Measurements from ENCODE around the gene TANC1. TPM values are rescaled to one million over a fixed set of nuclear protein-coding genes. Genes with fewer than 3 reads are reported as not detected.
A peak's percentile ranks its signal among the peaks of the same experiment; 100 is the strongest.

TANC1 gene
- total RNA-seq, 2 donors from 2014 or later, result 70.1 to 86.1 TPM

DNA sequence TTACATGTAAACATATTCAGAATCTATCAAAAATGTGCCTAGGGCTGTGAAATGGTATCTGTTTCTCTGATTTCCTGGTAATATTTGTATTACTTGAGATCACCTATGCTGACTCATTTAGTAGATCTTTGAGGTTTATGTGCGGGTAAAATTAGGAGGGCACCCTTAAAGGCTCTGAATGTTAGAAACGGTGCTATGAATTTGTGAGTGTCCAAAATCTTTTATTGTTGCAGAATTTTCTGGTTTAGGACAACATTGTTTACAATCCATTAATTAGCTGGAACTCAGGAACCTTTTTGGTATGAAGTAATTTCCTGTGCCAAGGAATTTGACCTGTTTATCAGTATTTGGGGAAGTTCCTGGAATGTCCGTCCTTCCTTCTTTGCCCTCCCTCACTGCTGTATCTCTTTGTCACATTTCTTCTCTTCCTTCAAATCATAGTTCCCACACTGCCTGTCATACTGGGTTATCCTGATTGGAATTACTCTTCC lies 130.5 kb downstream of the TANC1 start:
- ATAC-seq (ENCODE audit: insufficient number of reproducible peaks, low FRiP score, low read depth), result no peak

DNA sequence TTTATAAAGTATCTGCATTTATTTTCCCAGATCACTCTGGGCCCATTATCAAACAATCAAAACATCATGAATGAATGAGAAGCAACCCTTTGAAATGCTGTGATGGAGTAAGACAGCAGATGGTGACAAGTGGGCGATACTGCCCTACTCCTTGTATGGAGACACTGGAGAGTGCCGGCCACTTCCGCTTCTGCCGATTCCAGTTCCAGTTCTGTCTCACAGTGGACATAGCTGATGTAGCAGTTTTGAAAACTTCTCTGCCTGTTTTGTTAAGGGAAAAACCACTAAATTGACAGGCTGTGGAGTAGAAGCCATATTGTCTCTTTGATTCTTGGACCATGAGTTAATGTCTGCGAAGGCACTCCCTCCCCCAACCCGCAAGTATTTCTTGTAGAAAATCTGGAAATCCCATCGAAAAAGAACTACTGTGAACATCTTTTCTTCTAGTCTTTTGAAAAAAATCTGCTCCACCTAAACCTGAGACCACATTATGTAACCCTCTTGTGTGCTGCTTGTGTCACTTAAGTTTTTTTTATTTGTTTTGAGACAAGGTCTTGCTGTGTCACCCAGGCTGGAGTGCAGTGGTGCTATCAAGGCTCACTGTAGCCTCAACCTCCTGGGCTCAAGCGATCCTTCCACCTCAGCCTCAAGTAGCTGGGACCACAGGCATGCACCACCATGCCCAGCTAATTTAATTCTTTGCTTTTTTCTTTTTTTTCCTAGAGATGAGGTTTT lies 133.5 kb downstream of the TANC1 start:
- DNase-seq (ENCODE audit: low spot score), result no peak
- no peak overlapping the region for H3K27ac ChIP-seq
- ATAC-seq (ENCODE audit: insufficient number of reproducible peaks, low FRiP score, low read depth), result no peak
- H3K36me3 ChIP-seq, result no peaks in the 10 kb centered on the region
- TF ChIP-seq, protein P1, sequence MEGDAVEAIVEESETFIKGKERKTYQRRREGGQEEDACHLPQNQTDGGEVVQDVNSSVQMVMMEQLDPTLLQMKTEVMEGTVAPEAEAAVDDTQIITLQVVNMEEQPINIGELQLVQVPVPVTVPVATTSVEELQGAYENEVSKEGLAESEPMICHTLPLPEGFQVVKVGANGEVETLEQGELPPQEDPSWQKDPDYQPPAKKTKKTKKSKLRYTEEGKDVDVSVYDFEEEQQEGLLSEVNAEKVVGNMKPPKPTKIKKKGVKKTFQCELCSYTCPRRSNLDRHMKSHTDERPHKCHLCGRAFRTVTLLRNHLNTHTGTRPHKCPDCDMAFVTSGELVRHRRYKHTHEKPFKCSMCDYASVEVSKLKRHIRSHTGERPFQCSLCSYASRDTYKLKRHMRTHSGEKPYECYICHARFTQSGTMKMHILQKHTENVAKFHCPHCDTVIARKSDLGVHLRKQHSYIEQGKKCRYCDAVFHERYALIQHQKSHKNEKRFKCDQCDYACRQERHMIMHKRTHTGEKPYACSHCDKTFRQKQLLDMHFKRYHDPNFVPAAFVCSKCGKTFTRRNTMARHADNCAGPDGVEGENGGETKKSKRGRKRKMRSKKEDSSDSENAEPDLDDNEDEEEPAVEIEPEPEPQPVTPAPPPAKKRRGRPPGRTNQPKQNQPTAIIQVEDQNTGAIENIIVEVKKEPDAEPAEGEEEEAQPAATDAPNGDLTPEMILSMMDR (IDR thresholded peaks at IDR 0.05), result no peak
- no peak overlapping the region for H3K4me3 ChIP-seq
- no peaks in the 10 kb centered on the region for H3K27me3 ChIP-seq (replicated peaks; ENCODE audit: insufficient read depth)
- no peaks in the 10 kb centered on the region for H3K9me3 ChIP-seq
- H3K4me1 ChIP-seq (ENCODE audit: control insufficient read depth in 1 of 2, low read depth in 2 of 2), result peaks cover 14 to 27% of the 10 kb centered on the region in 2 donors

More for the DNA sequence above, 130.5 kb downstream of the TANC1 start:
- Histone ChIP-seq H3K27ac (peak overlapping the region in 1 of 2 donors; percentile 41), H3K36me3 (no peaks in the 10 kb centered on the region), H3K27me3 (replicated peaks; ENCODE audit: insufficient read depth) (no peaks in the 10 kb centered on the region), H3K4me1 (ENCODE audit: control insufficient read depth in 1 of 2, low read depth in 2 of 2) (peaks cover 24 to 33% of the 10 kb centered on the region in 2 donors), H3K9me3 (no peaks in the 10 kb centered on the region), H3K4me3 (no peak overlapping the region)
- TF ChIP-seq, protein P1 (IDR thresholded peaks at IDR 0.05), result no peak
- no peak for DNase-seq (ENCODE audit: low spot score)

DNA sequence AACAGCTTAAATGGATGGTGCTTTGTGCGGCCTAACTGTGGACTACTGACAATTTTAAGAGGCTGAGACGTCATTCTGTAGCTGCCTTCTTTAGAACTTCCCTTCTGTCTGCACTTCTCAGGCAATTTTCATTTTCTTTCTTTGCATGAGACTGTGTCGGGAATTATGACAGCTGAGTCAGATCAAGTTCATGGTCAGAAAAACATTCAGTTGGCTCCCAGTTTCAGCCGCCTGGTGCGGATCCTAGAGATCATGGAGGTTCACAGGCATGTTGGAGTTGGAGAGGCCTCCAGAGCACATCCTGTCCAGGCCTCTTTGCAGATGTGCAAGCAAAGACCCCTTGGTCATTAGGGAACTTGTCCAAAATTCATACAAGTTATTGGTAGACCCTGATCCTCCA lies 135.0 kb downstream of the TANC1 start:
- no peak for DNase-seq (ENCODE audit: low spot score)
- no peak overlapping the region for H3K4me3 ChIP-seq
- no peaks in the 10 kb centered on the region for H3K27me3 ChIP-seq (replicated peaks; ENCODE audit: insufficient read depth)
- TF ChIP-seq, protein P1 (IDR thresholded peaks at IDR 0.05), result no peak
- H3K36me3 ChIP-seq, result no peaks in the 10 kb centered on the region
- no peaks in the 10 kb centered on the region for H3K9me3 ChIP-seq
- ATAC-seq (ENCODE audit: insufficient number of reproducible peaks, low FRiP score, low read depth), result no peak
- peaks cover 10 to 25% of the 10 kb centered on the region in 2 donors for H3K4me1 ChIP-seq (ENCODE audit: control insufficient read depth in 1 of 2, low read depth in 2 of 2)
- peak overlapping the region; percentile 34 to 55 for H3K27ac ChIP-seq

DNA sequence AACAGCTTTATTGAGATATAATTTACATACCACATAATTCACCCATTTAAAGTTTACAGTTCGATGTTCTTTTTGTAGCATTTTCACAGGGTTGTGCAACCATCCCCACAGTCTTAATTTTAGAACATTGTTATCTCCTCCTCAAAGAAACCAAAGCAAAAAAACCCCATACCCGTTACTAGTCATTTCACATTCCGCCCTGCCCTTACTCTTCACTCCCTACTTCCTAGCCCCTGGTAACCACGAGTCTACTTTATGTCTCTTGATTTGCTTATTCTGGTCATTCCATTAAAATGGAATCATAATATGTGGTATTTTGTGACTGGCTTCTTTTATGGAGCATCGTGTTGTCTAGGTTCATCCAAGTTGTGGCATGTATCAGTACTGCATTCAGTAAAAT lies 137.7 kb downstream of the TANC1 start:
- TF ChIP-seq, protein P1 (IDR thresholded peaks at IDR 0.05), result no peak
- H3K9me3 ChIP-seq, result no peaks in the 10 kb centered on the region
- H3K4me1 ChIP-seq (ENCODE audit: control insufficient read depth in 1 of 2, low read depth in 2 of 2), result peaks cover 0 to 22% of the 10 kb centered on the region in 2 donors
- DNase-seq (ENCODE audit: low spot score) (no peak), ATAC-seq (ENCODE audit: insufficient number of reproducible peaks, low FRiP score, low read depth) (no peak)
- H3K36me3 ChIP-seq, result no peaks in the 10 kb centered on the region
- H3K4me3 ChIP-seq, result no peak overlapping the region
- no peak overlapping the region for H3K27ac ChIP-seq
- H3K27me3 ChIP-seq (replicated peaks; ENCODE audit: insufficient read depth), result no peaks in the 10 kb centered on the region

DNA sequence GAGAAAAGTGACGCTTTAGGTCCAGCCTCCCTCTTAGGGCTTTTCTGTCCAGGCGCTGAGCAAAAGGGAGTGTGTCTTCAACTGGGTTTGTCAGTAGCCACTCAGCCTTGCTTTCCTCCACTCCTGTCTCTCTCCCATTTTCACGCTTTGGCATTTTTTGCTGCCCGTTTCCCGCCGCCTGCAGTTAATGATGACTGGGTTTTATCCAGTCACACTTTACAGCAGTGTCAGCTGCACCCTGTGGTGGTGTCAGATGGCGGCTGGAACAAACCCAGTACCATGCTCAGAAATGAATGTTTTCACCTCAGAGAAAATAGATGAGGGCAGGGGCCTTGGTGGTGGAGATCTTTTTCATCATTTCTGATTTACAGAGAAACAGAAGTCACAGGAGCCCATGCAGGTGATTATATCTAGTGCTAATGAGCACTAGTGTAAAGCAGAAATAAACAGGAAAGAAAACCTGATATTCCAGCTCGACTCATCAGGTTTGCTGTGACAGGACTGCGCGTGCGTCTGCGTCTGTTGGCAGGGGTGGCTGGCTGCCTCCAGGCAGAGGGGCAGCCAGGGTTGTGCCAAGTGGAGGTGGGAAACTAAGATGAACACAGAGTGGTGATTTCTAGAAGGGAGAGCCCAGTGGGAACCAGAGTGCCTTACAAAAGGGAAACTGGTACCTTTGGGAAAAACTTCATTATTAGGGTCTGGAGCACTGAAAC lies 139.9 kb downstream of the TANC1 start:
- DNase-seq (ENCODE audit: low spot score) (no peak), ATAC-seq (ENCODE audit: insufficient number of reproducible peaks, low FRiP score, low read depth) (no peak)
- Histone ChIP-seq H3K4me3 (no peak overlapping the region), H3K27ac (no peak overlapping the region), H3K9me3 (no peaks in the 10 kb centered on the region), H3K36me3 (no peaks in the 10 kb centered on the region), H3K4me1 (ENCODE audit: control insufficient read depth in 1 of 2, low read depth in 2 of 2) (peaks cover 0 to 28% of the 10 kb centered on the region in 2 donors), H3K27me3 (replicated peaks; ENCODE audit: insufficient read depth) (no peaks in the 10 kb centered on the region)
- TF ChIP-seq, protein P1 (IDR thresholded peaks at IDR 0.05), result no peak

Measured in thoracic aorta (tissue), 2 donors.